Activated CD8-positive, alpha-beta T cell treated with anti-CD3 and anti-CD28 coated beads for 36 hours (primary cell): Measurements from ENCODE around the gene SLC35A1. TPM values are rescaled to one million over a fixed set of nuclear protein-coding genes. Genes with fewer than 3 reads are reported as not detected.
"Not testable (repeated sequence)": the region's sequence is repeated elsewhere in the genome, so short reads cannot be mapped to it uniquely, and the experiment has no call there.

Experiments used
- ATAC-seq: fragments of 200-7000 bp; cut with Tn5 transposase; one replicate; pipeline ENCODE4 v1.10.0; 2021; ENCODE audit warnings: mild to moderate bottlenecking, moderate library complexity
- CTCF ChIA-PET: fragments of 350-600 bp; sonication (Branson Sonifier 250); formaldehyde crosslinking; loops from one replicate; lab custom pipeline; 2021; ENCODE audit warnings: antibody characterized with exemption; lab: Charles Lee
- POLR2A ChIA-PET: fragments of 350-600 bp; sonication (Branson Sonifier 250); formaldehyde crosslinking; loops from one replicate; lab custom pipeline; 2021; ENCODE audit warnings: antibody characterized with exemption; lab: Charles Lee
- DNase-seq: peaks from one replicate; pipeline ENCODE4 v3.0.0-alpha.2; 2020
- H3K27ac Mint-ChIP-seq: one replicate; pipeline ENCODE4 v1.8.0; 2021; ENCODE audit warnings: mild to moderate bottlenecking, mixed read lengths
- H3K27me3 Mint-ChIP-seq: one replicate; pipeline ENCODE4 v1.8.0; 2021; ENCODE audit warnings: mixed read lengths
- H3K36me3 Mint-ChIP-seq: one replicate; pipeline ENCODE4 v1.8.0; 2021; ENCODE audit warnings: low read depth, mixed read lengths
- H3K4me1 Mint-ChIP-seq: one replicate; pipeline ENCODE4 v1.8.0; 2021; ENCODE audit warnings: low read depth, mixed read lengths
- H3K4me3 Mint-ChIP-seq: one replicate; pipeline ENCODE4 v1.8.0; 2021; ENCODE audit warnings: mild to moderate bottlenecking, moderate library complexity, mixed read lengths
- H3K9me3 Mint-ChIP-seq: one replicate; pipeline ENCODE4 v1.8.0; 2021; ENCODE audit warnings: mixed read lengths
- CTCF ChIP-seq: fragments of 200-600 bp; IDR thresholded peaks from one replicate; pipeline ENCODE4 v1.8.0; 2022; ENCODE audit warnings: antibody characterized with exemption, mild to moderate bottlenecking
- intact Hi-C: fragments of 100-400 bp; cut with micrococcal nuclease; formaldehyde crosslinking; loops from one replicate; pipeline ENCODE4 v1.10.0; 2022
- total RNA-seq, 2 experiments: library from RNA; stranded (reverse); gene quantifications; one replicate each; pipeline ENCODE4 v1.2.3, GENCODE V29; 2021

Gene SLC35A1
- total RNA-seq, 2 experiments from 2014 or later: 7.7 to 7.9 TPM

DNA sequence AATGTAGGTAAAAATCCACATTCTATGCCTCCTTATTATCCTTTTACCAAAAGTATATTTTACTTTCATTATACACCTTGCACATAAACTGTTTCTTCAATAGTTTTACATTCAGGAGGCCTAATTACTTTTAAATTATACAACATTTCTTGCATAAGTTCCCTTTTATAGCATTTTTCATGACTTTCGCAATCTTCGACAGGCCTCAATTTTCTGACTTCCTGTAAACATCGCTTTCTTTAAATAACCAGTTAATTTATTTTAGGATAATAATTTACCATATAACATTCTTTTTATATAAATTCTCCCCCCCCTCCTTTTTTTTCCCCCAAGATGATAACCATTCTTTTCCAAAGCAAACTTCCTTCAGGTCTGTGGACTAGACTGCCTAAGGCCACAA lies 9.2 kb downstream of the SLC35A1 start:
- Mint-ChIP-seq H3K9me3 (no peaks in the 10 kb centered on the region), H3K4me3 (no peak overlapping the region), H3K27ac (no peak overlapping the region), H3K27me3 (no peaks in the 10 kb centered on the region), H3K36me3 (peaks cover 4% of the 10 kb centered on the region), H3K4me1 (peaks cover 4% of the 10 kb centered on the region)
- no peak for TF ChIP-seq CTCF
- CTCF ChIA-PET: no interaction called here
- intact Hi-C loops: no loop called here
- no peak for DNase-seq
- ATAC-seq: no peak
- POLR2A ChIA-PET: no interaction called here

GRCh38 chr6:87482366-87482765 lies 9.6 kb downstream of the SLC35A1 start:
- H3K4me1 Mint-ChIP-seq: peaks cover 4% of the 10 kb centered on the region
- intact Hi-C loops: no loop called here
- H3K4me3 Mint-ChIP-seq: no peak overlapping the region
- no peak for TF ChIP-seq CTCF
- CTCF ChIA-PET: no interaction called here
- peaks cover 4% of the 10 kb centered on the region for H3K36me3 Mint-ChIP-seq
- H3K27ac Mint-ChIP-seq: no peak overlapping the region
- POLR2A ChIA-PET: no interaction called here
- ATAC-seq (no peak), DNase-seq (no peak)
- no peaks in the 10 kb centered on the region for H3K27me3 Mint-ChIP-seq
- no peaks in the 10 kb centered on the region for H3K9me3 Mint-ChIP-seq

GRCh38 chr6:87483929-87484328 lies 11.2 kb downstream of the SLC35A1 start:
- DNase-seq (peak; percentile 60), ATAC-seq (peak; percentile 66)
- Mint-ChIP-seq H3K36me3 (peaks cover 3% of the 10 kb centered on the region), H3K27me3 (no peaks in the 10 kb centered on the region), H3K4me3 (no peak overlapping the region), H3K4me1 (peaks cover 4% of the 10 kb centered on the region), H3K27ac (no peak overlapping the region), H3K9me3 (no peaks in the 10 kb centered on the region)
- peak; percentile 45 for TF ChIP-seq CTCF
- intact Hi-C loops: no loop called here
- CTCF ChIA-PET: interaction anchor here (0.9 kb wide), 2 partner anchors 10 to 23 kb away, joined by 3 read pairs; no protein-coding TSS in a partner anchor
- POLR2A ChIA-PET: interaction anchor here (0.7 kb wide), 1 partner anchor 9 kb away, joined by 3 read pairs; no protein-coding TSS in a partner anchor

GRCh38 chr6:87484491-87484890 lies 11.7 kb downstream of the SLC35A1 start:
- DNase-seq (no peak), ATAC-seq (no peak)
- H3K4me1 Mint-ChIP-seq: peaks cover 4% of the 10 kb centered on the region
- no peaks in the 10 kb centered on the region for H3K9me3 Mint-ChIP-seq
- H3K36me3 Mint-ChIP-seq: no peaks in the 10 kb centered on the region
- ChIA-PET POLR2A (no interaction called here), CTCF (interaction anchor here (0.9 kb wide), 2 partner anchors 10 to 22 kb away, joined by 3 read pairs; no protein-coding TSS in a partner anchor)
- H3K27ac Mint-ChIP-seq: peak overlapping the region; percentile 36
- intact Hi-C loops: no loop called here
- no peak overlapping the region for H3K4me3 Mint-ChIP-seq
- no peaks in the 10 kb centered on the region for H3K27me3 Mint-ChIP-seq
- no peak for TF ChIP-seq CTCF

GRCh38 chr6:87487555-87487954 lies 14.8 kb downstream of the SLC35A1 start:
- no peak overlapping the region for H3K27ac Mint-ChIP-seq
- peaks cover 4% of the 10 kb centered on the region for H3K4me1 Mint-ChIP-seq
- H3K36me3 Mint-ChIP-seq: peaks cover 3% of the 10 kb centered on the region
- ATAC-seq: no peak
- no peak overlapping the region for H3K4me3 Mint-ChIP-seq
- DNase-seq: no peak
- TF ChIP-seq CTCF: no peak
- POLR2A ChIA-PET: interaction anchor here (0.7 kb wide), 1 partner anchor 331 kb away, joined by 4 read pairs; no protein-coding TSS in a partner anchor
- no peaks in the 10 kb centered on the region for H3K9me3 Mint-ChIP-seq
- CTCF ChIA-PET: no interaction called here
- H3K27me3 Mint-ChIP-seq: no peaks in the 10 kb centered on the region
- intact Hi-C loops: no loop called here

DNA sequence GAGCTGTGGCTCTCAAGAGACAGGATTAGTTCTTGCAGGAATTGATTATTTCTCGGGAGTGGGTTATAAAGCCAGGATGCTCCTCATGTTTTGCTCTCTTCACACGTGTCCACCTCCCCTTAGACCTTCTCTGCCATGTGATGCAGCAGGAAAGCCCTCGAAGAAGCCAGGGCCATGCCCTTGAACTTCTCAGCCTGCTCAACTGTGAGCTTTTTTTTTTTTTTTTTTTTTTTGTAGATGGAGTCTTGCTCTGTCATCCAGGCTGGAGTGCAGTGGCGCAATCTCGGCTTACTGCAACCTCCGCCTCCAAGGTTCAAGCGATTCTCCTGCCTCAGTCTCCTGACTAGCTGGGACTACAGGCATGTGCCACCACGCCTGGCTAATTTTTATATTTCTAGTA lies 16.6 kb downstream of the SLC35A1 start:
- H3K4me1 Mint-ChIP-seq, DNase-seq, H3K36me3 Mint-ChIP-seq, intact Hi-C loops, H3K27ac Mint-ChIP-seq, H3K4me3 Mint-ChIP-seq, POLR2A ChIA-PET, H3K9me3 Mint-ChIP-seq, H3K27me3 Mint-ChIP-seq, ATAC-seq: not testable (repeated sequence)
- CTCF ChIA-PET: interaction anchor here (1.0 kb wide), 1 partner anchor 15 kb away, joined by 3 read pairs; no protein-coding TSS in a partner anchor
